Chondrocyte (in vitro differentiated cells): ENCODE measurements around the gene UBXN11. TPM values are rescaled to one million over a fixed set of nuclear protein-coding genes. Genes with fewer than 3 reads are reported as not detected.

Experiments used
- DNase-seq: peaks from one replicate; pipeline ENCODE4 v3.0.0; 2021; ENCODE audit warnings: mixed read lengths, low spot score
- H3K27ac Mint-ChIP-seq: one replicate; pipeline ENCODE4 v1.8.0; 2021; ENCODE audit warnings: mild to moderate bottlenecking, moderate library complexity, mixed read lengths; ENCODE audit not compliant: unreplicated experiment
- H3K27me3 Mint-ChIP-seq: 2 replicates; pipeline ENCODE4 v1.8.0; 2021; ENCODE audit warnings: low read depth, mixed read lengths
- H3K36me3 Mint-ChIP-seq: 2 replicates; pipeline ENCODE4 v1.8.0; 2021; ENCODE audit warnings: low read depth, mixed read lengths
- H3K4me1 Mint-ChIP-seq: 2 replicates; pipeline ENCODE4 v1.8.0; 2021; ENCODE audit warnings: low read depth, mild to moderate bottlenecking, mixed read lengths
- H3K4me3 Mint-ChIP-seq: one replicate; pipeline ENCODE4 v1.8.0; 2021; ENCODE audit warnings: mild to moderate bottlenecking, moderate library complexity, mixed read lengths; ENCODE audit not compliant: unreplicated experiment
- H3K9me3 Mint-ChIP-seq: 2 replicates; pipeline ENCODE4 v1.8.0; 2021; ENCODE audit warnings: low read depth, mixed read lengths
- total RNA-seq: library from RNA; stranded (reverse); gene quantifications from 3 replicates; pipeline ENCODE4 v1.2.1, GENCODE V29; 2021
- TF ChIP-seq, protein P1 (sequence below): fragments of 200-600 bp; sonication (generic); IDR thresholded peaks from 2 replicates; pipeline ENCODE4 v1.5.0; 2021; ENCODE audit warnings: antibody characterized with exemption, mild to moderate bottlenecking, moderate library complexity

UBXN11 gene
- total RNA-seq, 1 donor from 2014 or later = 8.7 TPM

DNA sequence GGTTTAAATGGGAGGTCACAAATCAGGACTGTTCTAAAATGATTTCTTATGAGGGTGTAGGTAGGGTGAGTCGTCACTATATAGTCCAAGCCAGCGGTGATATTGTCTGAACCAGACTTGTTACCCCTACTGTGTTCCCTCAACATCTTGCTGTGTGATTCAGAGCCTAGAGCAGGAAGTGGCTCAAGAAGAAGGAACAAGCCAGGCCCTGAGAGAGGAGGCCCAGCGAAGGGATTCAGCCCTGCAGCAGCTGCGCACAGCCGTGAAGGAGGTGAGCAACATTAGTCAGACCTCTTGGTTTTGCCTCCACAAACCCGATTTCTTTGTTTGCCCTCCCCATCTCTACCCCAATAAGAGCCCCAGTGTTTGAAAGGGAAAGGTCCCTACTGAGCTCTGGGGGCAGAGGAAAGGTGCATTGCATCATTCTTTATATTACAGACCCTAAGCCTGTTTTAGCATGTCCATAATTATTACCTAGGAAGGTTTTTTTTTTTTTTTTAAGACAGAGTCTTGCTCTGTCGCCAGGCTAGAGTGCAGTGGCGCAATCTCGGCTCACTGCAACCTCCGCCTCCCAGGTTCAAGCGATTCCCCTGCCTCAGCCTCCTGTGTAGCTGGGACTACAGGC is 31.5 kb downstream of the UBXN11 start:
- no peak overlapping the region for H3K4me3 Mint-ChIP-seq
- H3K36me3 Mint-ChIP-seq = peaks cover 15% of the 10 kb centered on the region
- H3K27ac Mint-ChIP-seq = peak overlapping the region; percentile 55
- DNase-seq = no peak
- no peaks in the 10 kb centered on the region for H3K9me3 Mint-ChIP-seq
- TF ChIP-seq, protein P1, sequence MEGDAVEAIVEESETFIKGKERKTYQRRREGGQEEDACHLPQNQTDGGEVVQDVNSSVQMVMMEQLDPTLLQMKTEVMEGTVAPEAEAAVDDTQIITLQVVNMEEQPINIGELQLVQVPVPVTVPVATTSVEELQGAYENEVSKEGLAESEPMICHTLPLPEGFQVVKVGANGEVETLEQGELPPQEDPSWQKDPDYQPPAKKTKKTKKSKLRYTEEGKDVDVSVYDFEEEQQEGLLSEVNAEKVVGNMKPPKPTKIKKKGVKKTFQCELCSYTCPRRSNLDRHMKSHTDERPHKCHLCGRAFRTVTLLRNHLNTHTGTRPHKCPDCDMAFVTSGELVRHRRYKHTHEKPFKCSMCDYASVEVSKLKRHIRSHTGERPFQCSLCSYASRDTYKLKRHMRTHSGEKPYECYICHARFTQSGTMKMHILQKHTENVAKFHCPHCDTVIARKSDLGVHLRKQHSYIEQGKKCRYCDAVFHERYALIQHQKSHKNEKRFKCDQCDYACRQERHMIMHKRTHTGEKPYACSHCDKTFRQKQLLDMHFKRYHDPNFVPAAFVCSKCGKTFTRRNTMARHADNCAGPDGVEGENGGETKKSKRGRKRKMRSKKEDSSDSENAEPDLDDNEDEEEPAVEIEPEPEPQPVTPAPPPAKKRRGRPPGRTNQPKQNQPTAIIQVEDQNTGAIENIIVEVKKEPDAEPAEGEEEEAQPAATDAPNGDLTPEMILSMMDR = no peak
- peaks cover 54% of the 10 kb centered on the region for H3K4me1 Mint-ChIP-seq
- no peaks in the 10 kb centered on the region for H3K27me3 Mint-ChIP-seq

DNA sequence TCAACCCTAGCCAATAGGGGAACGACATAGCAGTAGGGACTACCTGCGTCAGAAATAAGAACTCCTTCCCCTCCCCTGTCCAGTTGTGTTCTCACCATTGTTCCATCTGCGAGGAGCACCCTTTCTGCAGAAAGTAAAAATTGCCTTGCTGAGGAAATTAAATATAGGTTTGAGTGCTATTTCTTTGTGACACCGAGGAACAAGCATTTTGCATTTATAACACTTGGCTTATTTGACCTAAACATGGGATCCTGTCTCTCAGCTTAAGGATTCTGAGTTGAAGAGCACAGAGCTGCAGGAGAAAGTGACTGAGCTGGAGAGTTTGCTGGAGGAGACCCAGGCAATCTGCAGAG is 37.3 kb downstream of the UBXN11 start:
- no peak for DNase-seq
- H3K36me3 Mint-ChIP-seq = peaks cover 30% of the 10 kb centered on the region
- H3K27me3 Mint-ChIP-seq = no peaks in the 10 kb centered on the region
- TF ChIP-seq, protein P1 = no peak
- no peak overlapping the region for H3K4me3 Mint-ChIP-seq
- H3K9me3 Mint-ChIP-seq = peaks cover 7% of the 10 kb centered on the region
- H3K4me1 Mint-ChIP-seq = peaks cover 1% of the 10 kb centered on the region
- H3K27ac Mint-ChIP-seq = no peak overlapping the region

DNA sequence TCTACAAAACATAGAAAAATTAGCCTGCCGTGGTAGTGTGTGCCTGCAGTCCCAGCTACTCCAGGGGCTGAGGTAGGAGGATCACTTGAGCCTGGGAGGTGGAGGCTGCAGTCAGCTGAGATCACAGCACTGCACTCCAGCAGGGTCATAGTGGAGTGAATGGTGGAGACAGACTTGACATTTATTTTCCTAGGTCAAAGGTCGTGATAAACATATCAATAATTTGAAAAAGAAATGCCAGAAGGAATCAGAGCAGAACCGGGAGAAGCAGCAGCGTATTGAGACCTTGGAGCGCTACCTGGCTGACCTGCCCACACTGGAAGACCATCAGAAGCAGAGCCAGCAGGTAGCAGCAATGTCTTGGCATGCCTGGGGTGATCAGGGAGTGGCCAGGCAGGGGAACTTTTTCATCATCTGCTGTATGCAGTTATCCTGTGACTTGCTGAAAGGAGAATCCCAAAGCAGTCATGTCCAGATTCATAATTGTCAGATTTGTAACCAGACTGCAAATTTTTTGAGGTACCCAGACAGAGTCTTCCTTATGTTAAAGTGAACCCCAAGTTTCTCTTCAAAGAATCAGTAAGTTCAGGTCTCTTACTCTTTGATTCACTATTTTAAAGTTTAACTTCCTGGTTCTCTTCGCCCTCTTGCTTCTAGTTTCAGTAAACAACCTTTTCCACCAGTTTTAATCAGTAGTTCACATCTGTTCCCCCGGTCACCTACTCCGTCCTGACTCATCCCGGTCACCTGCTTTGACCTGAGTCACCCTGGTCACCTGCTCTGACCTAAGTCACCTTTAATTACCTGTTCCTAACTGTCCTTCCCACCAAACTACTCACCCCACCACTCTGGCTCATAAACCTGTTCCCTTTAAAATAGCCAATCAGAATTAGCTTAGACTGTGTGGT is 37.9 kb downstream of the UBXN11 start:
- no peaks in the 10 kb centered on the region for H3K27me3 Mint-ChIP-seq
- DNase-seq = no peak
- no peak overlapping the region for H3K4me3 Mint-ChIP-seq
- no peaks in the 10 kb centered on the region for H3K4me1 Mint-ChIP-seq
- no peak overlapping the region for H3K27ac Mint-ChIP-seq
- H3K9me3 Mint-ChIP-seq = peaks cover 7% of the 10 kb centered on the region
- H3K36me3 Mint-ChIP-seq = peaks cover 33% of the 10 kb centered on the region
- TF ChIP-seq, protein P1 = no peak

DNA sequence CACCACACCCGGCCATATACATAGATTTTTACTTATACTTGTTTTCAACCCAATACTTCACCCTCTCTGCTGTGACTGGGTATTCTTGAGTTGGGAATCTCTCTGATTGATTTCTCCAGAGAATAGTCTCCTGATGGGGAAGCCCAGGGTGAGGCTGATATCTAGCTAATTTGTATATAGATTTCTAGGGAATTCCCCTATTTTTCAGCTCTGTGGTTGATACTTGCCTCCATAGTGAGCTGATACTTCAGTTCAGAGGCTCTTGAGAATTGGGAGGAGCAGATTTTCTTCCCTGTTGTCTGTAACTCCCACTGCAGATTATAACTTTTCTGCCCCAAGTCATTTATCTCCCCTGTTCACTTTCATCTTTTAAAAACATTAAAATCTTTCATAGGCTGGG is 41.0 kb downstream of the UBXN11 start:
- TF ChIP-seq, protein P1 = no peak
- Mint-ChIP-seq H3K27me3 (no peaks in the 10 kb centered on the region), H3K4me3 (no peak overlapping the region), H3K36me3 (peaks cover 41% of the 10 kb centered on the region), H3K4me1 (no peaks in the 10 kb centered on the region), H3K27ac (no peak overlapping the region), H3K9me3 (peaks cover 7% of the 10 kb centered on the region)
- no peak for DNase-seq

DNA sequence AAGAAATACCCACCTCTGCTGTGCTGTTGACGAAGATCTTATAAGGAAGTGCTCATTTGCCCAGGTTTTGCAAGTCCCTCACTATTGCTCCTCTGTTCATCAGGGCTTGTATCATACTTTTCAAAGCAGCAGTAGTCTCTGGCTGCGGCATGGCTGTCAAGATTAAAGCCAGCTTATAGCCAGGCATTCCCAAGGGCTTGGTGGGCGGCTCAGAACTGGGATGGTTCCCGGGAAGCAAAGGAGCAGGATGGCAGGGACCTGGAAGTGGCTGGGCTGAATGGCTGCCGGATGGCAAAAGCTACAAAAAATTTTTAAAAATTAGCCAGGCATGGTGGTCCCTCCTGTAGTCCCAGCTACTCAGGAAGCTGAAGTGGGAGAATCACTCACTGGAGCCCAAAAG is 43.2 kb downstream of the UBXN11 start:
- Mint-ChIP-seq H3K27ac (no peak overlapping the region), H3K36me3 (peaks cover 36% of the 10 kb centered on the region), H3K4me3 (no peak overlapping the region), H3K4me1 (no peaks in the 10 kb centered on the region), H3K27me3 (no peaks in the 10 kb centered on the region), H3K9me3 (no peaks in the 10 kb centered on the region)
- no peak for DNase-seq
- TF ChIP-seq, protein P1 = no peak
